Left ventricle myocardium inferior (tissue), 1 donor: ENCODE measurements around the gene KIRREL3. TPM values are rescaled to one million over a fixed set of nuclear protein-coding genes. Genes with fewer than 3 reads are reported as not detected.

Experiments used
- DNase-seq: peaks from one replicate; pipeline ENCODE4 v3.0.0-alpha.2; 2020
- H3K27ac ChIP-seq: fragments of 200-600 bp; replicated peaks from 2 replicates; pipeline ENCODE4 v1.8.0; 2021
- H3K27me3 ChIP-seq: fragments of 200-600 bp; 2 replicates; pipeline ENCODE4 v1.8.0; 2021; ENCODE audit warnings: low read depth
- H3K36me3 ChIP-seq: fragments of 200-600 bp; 2 replicates; pipeline ENCODE4 v1.8.0; 2021
- H3K4me1 ChIP-seq: fragments of 200-600 bp; 2 replicates; pipeline ENCODE4 v1.8.0; 2021
- H3K4me3 ChIP-seq: fragments of 200-600 bp; 2 replicates; pipeline ENCODE4 v1.8.0; 2021; ENCODE audit warnings: mild to moderate bottlenecking, moderate library complexity
- H3K9me3 ChIP-seq: fragments of 200-600 bp; replicated peaks from 2 replicates; pipeline ENCODE4 v1.8.0; 2021
- intact Hi-C: fragments of 100-400 bp; cut with micrococcal nuclease; formaldehyde crosslinking; loops from one replicate; pipeline ENCODE4 v1.11.0; 2022
- total RNA-seq: library from RNA; stranded (reverse); fragmentation: NEBNext Ultra II Directional; extraction: Animal tissue kit (Norgen Biotek cat#: 25700); gene quantifications from one replicate; pipeline ENCODE4 v1.2.1, GENCODE V29; 2021
- TF ChIP-seq, protein P1 (sequence below): fragments of 200-600 bp; IDR thresholded peaks from 2 replicates; pipeline ENCODE4 v1.8.0; 2021; ENCODE audit warnings: antibody characterized with exemption, mild to moderate bottlenecking, borderline replicate concordance
- donor health status: DM: no; HTN: yes; CAD: no; lungs with severe emphysema.

Gene KIRREL3
- total RNA-seq, 1 donor from 2014 or later: 0.74 TPM

DNA sequence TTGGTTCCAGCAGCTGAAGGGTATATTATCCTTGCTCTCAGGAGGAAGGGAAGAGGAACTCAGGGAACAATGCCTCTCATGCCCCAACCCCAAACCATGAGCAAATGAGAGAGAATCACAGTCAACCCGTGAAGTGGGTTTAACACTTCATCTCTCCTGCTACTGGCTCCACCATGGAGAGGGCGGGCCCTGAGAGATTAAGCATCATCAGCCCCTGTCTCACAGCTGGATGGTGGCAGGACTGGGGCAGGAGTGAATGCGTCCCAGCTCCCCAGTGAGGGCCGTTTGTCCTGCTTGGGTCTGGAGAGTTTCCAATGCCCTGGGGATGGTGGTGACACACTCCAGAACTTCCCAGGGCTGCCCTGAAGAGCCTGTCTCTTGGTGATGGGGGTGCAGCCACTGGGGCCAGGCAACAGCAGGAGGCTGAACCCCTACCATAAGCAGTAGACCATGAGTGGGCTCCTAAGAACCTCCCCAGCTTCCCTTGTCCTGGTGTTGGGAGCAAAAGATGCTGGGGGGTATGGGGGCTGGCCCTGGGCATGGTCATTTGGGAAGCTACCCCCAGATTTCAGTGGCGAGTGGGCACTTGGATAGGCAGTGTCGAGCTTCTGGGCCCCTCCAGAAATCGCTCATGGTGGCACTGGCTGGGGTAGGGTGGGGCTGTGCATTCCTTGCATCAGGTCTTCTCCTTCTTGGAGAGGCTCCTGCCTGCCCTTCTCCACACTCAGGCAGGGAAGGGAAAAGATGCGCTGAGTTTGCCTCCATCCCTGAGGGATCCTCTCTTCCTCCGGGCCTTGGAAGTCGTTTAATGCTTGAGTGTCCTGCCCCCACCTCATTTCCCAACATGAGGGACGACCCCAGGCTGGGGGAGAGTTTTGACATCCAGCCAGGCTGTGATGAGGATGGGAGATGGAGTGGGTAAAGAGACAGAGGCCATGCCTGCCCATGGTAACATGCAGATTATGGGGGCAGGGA is 487.5 kb downstream of the KIRREL3 start:
- Histone ChIP-seq H3K36me3 (no peaks in the 10 kb centered on the region), H3K9me3 (no peaks in the 10 kb centered on the region), H3K4me3 (no peak overlapping the region), H3K4me1 (no peaks in the 10 kb centered on the region), H3K27ac (no peak overlapping the region), H3K27me3 (peaks cover 79% of the 10 kb centered on the region)
- TF ChIP-seq, protein P1, sequence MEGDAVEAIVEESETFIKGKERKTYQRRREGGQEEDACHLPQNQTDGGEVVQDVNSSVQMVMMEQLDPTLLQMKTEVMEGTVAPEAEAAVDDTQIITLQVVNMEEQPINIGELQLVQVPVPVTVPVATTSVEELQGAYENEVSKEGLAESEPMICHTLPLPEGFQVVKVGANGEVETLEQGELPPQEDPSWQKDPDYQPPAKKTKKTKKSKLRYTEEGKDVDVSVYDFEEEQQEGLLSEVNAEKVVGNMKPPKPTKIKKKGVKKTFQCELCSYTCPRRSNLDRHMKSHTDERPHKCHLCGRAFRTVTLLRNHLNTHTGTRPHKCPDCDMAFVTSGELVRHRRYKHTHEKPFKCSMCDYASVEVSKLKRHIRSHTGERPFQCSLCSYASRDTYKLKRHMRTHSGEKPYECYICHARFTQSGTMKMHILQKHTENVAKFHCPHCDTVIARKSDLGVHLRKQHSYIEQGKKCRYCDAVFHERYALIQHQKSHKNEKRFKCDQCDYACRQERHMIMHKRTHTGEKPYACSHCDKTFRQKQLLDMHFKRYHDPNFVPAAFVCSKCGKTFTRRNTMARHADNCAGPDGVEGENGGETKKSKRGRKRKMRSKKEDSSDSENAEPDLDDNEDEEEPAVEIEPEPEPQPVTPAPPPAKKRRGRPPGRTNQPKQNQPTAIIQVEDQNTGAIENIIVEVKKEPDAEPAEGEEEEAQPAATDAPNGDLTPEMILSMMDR: no peak
- intact Hi-C loops: no loop called here
- DNase-seq: no peak

GRCh38 chr11:126512251-126512650 is 488.3 kb downstream of the KIRREL3 start:
- H3K27ac ChIP-seq: no peak overlapping the region

DNA sequence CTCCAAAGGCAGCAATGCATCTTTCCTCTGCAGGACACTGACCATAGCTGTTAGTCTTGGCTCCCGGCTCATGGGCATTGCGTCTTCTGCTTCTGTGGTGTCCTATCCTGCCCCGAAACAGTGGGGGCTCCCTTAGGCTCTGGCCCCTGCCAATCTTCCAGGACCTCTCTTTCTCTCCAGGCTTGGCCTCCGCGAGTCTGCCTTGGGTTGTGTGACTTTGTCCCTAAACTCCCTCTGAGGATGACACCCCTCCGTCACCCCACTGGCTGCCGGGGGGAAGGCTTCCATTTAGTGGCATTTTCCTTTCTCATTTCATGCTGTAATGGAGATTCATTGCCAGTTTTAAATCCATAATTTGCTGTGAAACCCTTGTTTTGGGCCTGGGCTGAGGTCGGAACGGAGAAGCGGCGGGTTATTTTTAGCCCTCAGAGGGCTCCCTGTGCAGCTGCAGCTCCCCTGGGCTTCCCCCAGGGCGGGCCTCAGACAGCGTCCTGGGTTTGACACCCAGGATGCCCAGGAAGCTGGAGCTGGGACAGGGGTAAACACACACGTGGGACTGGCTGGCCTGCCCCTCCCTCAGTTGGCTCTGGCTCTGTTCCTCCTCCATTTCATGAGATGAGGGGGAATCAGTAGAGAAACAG is 489.0 kb downstream of the KIRREL3 start:
- TF ChIP-seq, protein P1: no peak
- H3K27ac ChIP-seq: no peak overlapping the region

More at GRCh38 chr11:126512251-126512650, 488.3 kb downstream of the KIRREL3 start:
- no peak for DNase-seq
- H3K36me3 ChIP-seq: no peaks in the 10 kb centered on the region
- no peak overlapping the region for H3K4me3 ChIP-seq
- H3K9me3 ChIP-seq: peaks cover under 1% of the 10 kb centered on the region
- no peaks in the 10 kb centered on the region for H3K4me1 ChIP-seq
- TF ChIP-seq, protein P1: no peak
- H3K27me3 ChIP-seq: peaks cover 77% of the 10 kb centered on the region
- intact Hi-C loops: no loop called here

GRCh38 chr11:126510621-126511370 is 489.8 kb downstream of the KIRREL3 start:
- TF ChIP-seq, protein P1: no peak
- peaks cover 15% of the 10 kb centered on the region for H3K9me3 ChIP-seq
- no peaks in the 10 kb centered on the region for H3K36me3 ChIP-seq
- no peak for DNase-seq
- intact Hi-C loops: no loop called here
- H3K4me1 ChIP-seq: no peaks in the 10 kb centered on the region
- no peak overlapping the region for H3K27ac ChIP-seq
- no peak overlapping the region for H3K4me3 ChIP-seq
- peaks cover 78% of the 10 kb centered on the region for H3K27me3 ChIP-seq

More for the DNA sequence above, 489.0 kb downstream of the KIRREL3 start:
- peaks cover 80% of the 10 kb centered on the region for H3K27me3 ChIP-seq
- intact Hi-C loops: no loop called here
- H3K36me3 ChIP-seq: no peaks in the 10 kb centered on the region
- H3K4me1 ChIP-seq: no peaks in the 10 kb centered on the region
- peaks cover 7% of the 10 kb centered on the region for H3K9me3 ChIP-seq
- DNase-seq: no peak
- H3K4me3 ChIP-seq: no peak overlapping the region

DNA sequence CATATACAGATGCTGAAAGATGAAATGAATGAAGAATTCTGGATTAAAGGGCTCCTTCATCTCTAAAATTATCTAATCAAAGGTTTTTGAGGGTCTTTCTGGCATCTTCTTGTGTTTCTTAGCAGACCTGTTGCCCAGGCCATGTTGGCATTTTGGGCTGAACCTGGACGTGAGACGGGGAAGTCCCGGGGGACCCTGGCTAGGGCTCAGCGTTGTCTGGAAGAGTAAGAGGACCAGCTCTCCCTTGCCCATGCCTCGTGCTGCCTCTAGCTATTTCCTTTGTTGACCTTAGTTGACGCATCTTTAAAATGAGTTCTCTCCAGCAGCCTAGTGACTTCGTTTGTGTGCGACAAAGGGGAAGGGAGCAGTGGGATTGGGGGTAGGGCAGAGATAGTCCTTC is 492.9 kb downstream of the KIRREL3 start:
- no peak for DNase-seq
- Histone ChIP-seq H3K4me1 (no peaks in the 10 kb centered on the region), H3K27ac (no peak overlapping the region), H3K27me3 (peaks cover 80% of the 10 kb centered on the region), H3K4me3 (no peak overlapping the region), H3K36me3 (no peaks in the 10 kb centered on the region), H3K9me3 (peaks cover 35% of the 10 kb centered on the region)
- TF ChIP-seq, protein P1: no peak
- intact Hi-C loops: no loop called here
